HepG2 (cell line): ENCODE data around the gene KCNQ1OT1. TPM values are rescaled to one million over a fixed set of nuclear protein-coding genes. Genes with fewer than 3 reads are reported as not detected.

Experiments used
- CREB1 ChIP-seq, 2 experiments: fragments of 450-650 bp in 1 of 2; IDR thresholded peaks; 2 replicates each; pipeline ENCODE4 v1.6.1; 2016 to 2017; ENCODE audit warnings: control low read depth in 1 of 2, mild to moderate bottlenecking in 1 of 2, missing compliant biosample characterization in 1 of 2, missing genetic modification characterization in 1 of 2
- DMAP1 ChIP-seq: IDR thresholded peaks from 2 replicates; pipeline ENCODE4 v1.6.1; 2016
- FOSL2 ChIP-seq: sonication (generic); formaldehyde crosslinking; IDR thresholded peaks from 2 replicates; pipeline ENCODE4 v1.4.0; 2020; ENCODE audit warnings: missing genetic modification reagents
- JARID2 ChIP-seq: sonication (generic); formaldehyde crosslinking; IDR thresholded peaks from 2 replicates; pipeline ENCODE4 v1.8.1; 2023; ENCODE audit warnings: missing genetic modification reagents, inconsistent platforms; ENCODE audit not compliant: insufficient replicate concordance
- MYNN ChIP-seq: sonication (generic); formaldehyde crosslinking; IDR thresholded peaks from 2 replicates; pipeline ENCODE4 v1.4.0; 2020; ENCODE audit warnings: mild to moderate bottlenecking, low read depth, missing genetic modification reagents
- NR2F1 ChIP-seq, 2 experiments: fragments of 450-650 bp in 1 of 2; formaldehyde crosslinking in 1 of 2; IDR thresholded peaks; 2 replicates each; pipeline versions ENCODE4 v1.5.0 to v1.6.1; 2016 to 2020; ENCODE audit warnings: mild to moderate bottlenecking in 1 of 2, missing compliant biosample characterization in 1 of 2, missing genetic modification reagents in 1 of 2, moderate library complexity in 1 of 2
- PBX2 ChIP-seq: IDR thresholded peaks from 2 replicates; pipeline ENCODE4 v1.6.1; 2016; ENCODE audit warnings: control low read depth
- POLR2A ChIP-seq, 2 experiments: IDR thresholded peaks; 2 replicates each; pipeline ENCODE4 v1.6.1; 2011; ENCODE audit warnings: low read depth in 2 of 2, low read length in 2 of 2, mild to moderate bottlenecking in 1 of 2, moderate library complexity in 1 of 2; ENCODE audit not compliant: insufficient read depth in 1 of 2
- REL ChIP-seq: sonication (generic); formaldehyde crosslinking; conservative IDR thresholded peaks from 2 replicates; pipeline ENCODE4 v1.8.0; 2022; ENCODE audit warnings: mild to moderate bottlenecking, missing genetic modification reagents, moderate library complexity
- REST ChIP-seq, 2 experiments: IDR thresholded peaks; 2 replicates each; pipeline ENCODE4 v1.6.1; 2011 to 2012; ENCODE audit warnings: low read length in 2 of 2, borderline replicate concordance in 1 of 2, low read depth in 1 of 2, mild to moderate bottlenecking in 1 of 2, moderate library complexity in 1 of 2
- SP4 ChIP-seq: sonication (generic); formaldehyde crosslinking; IDR thresholded peaks from 2 replicates; pipeline ENCODE4 v1.8.1; 2023; ENCODE audit warnings: mild to moderate bottlenecking, missing genetic modification reagents
- TBL1XR1 ChIP-seq: fragments of 150-350 bp; IDR thresholded peaks from 2 replicates; pipeline ENCODE4 v1.6.1; 2014; ENCODE audit warnings: borderline replicate concordance, low read length; ENCODE audit not compliant: partially characterized antibody
- TOE1 ChIP-seq: sonication (generic); formaldehyde crosslinking; IDR thresholded peaks from 2 replicates; pipeline ENCODE4 v1.4.0; 2020; ENCODE audit warnings: mild to moderate bottlenecking, missing genetic modification reagents
- ZGPAT ChIP-seq: IDR thresholded peaks from 2 replicates; pipeline ENCODE4 v1.6.1; 2016; ENCODE audit warnings: mild to moderate bottlenecking
- ZNF180 ChIP-seq: sonication (generic); formaldehyde crosslinking; IDR thresholded peaks from 2 replicates; pipeline ENCODE4 v1.4.0; 2020; ENCODE audit warnings: low read depth, missing genetic modification reagents, borderline replicate concordance
- ZNF296 ChIP-seq: sonication (generic); formaldehyde crosslinking; conservative IDR thresholded peaks from 2 replicates; pipeline ENCODE4 v1.5.0; 2020; ENCODE audit warnings: mild to moderate bottlenecking, missing genetic modification reagents
- polyA plus RNA-seq, 8 experiments: library from polyadenylated mRNA; depleted of rRNA in 3 of 8; stranded (reverse) in 7 of 8; unstranded in 1 of 8; fragments of >200 nt; fragmentation: Illumina TruSeq in 4 of 8; extraction: Trizol in 4 of 8; gene quantifications; 2 replicates each; pipeline versions ENCODE4 v1.2.1 to v1.2.3, GENCODE V29; 2011 to 2016; ENCODE audit warnings: low read depth in 4 of 8, missing spikeins in 1 of 8, mixed read lengths in 1 of 8; ENCODE audit not compliant: insufficient read depth in 1 of 8
- total RNA-seq, 5 experiments: library from RNA; depleted of rRNA; stranded (reverse); fragments of >200 nt; fragmentation: Illumina TruSeq; extraction: Trizol; gene quantifications; 2 replicates each; pipeline ENCODE4 v1.2.3, GENCODE V29; 2016; ENCODE audit warnings: low read depth in 1 of 5
- TF ChIP-seq, protein P1 (sequence below): sonication (generic); formaldehyde crosslinking; IDR thresholded peaks from 2 replicates; pipeline ENCODE4 v1.4.0; 2020; ENCODE audit warnings: missing genetic modification reagents
- TF ChIP-seq, protein P2 (sequence below): sonication (generic); formaldehyde crosslinking; conservative IDR thresholded peaks from 2 replicates; pipeline ENCODE4 v1.5.0; 2020; ENCODE audit warnings: missing genetic modification reagents

The KCNQ1OT1 gene
- total and polyA plus RNA-seq, 2 of the 13 experiments (the other 11 are each of a cell fraction or from before 2014, with no cell fraction given): 1.3 to 18.9 TPM

GRCh38 chr11:2730272-2731129 is 30.7 kb upstream of the KCNQ1OT1 start (continued):
- TF ChIP-seq, protein P1, sequence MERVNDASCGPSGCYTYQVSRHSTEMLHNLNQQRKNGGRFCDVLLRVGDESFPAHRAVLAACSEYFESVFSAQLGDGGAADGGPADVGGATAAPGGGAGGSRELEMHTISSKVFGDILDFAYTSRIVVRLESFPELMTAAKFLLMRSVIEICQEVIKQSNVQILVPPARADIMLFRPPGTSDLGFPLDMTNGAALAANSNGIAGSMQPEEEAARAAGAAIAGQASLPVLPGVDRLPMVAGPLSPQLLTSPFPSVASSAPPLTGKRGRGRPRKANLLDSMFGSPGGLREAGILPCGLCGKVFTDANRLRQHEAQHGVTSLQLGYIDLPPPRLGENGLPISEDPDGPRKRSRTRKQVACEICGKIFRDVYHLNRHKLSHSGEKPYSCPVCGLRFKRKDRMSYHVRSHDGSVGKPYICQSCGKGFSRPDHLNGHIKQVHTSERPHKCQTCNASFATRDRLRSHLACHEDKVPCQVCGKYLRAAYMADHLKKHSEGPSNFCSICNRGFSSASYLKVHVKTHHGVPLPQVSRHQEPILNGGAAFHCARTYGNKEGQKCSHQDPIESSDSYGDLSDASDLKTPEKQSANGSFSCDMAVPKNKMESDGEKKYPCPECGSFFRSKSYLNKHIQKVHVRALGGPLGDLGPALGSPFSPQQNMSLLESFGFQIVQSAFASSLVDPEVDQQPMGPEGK (CRISPR knock-in tag): peak; percentile 96
- TF ChIP-seq DMAP1: peak; percentile 50
- TF ChIP-seq CREB1 (IDR thresholded peaks at IDR 0.05): no peak
- no peak for TF ChIP-seq CREB1 (CRISPR knock-in tag; IDR thresholded peaks at IDR 0.05)
- TF ChIP-seq ZNF296: no peak
- TF ChIP-seq ZGPAT (CRISPR knock-in tag): peak; percentile 52; the same call in 1 of the 2 replicates
- TF ChIP-seq JARID2 (CRISPR knock-in tag): no peak
- peak; percentile 23; the same call in 1 of the 2 replicates for TF ChIP-seq TOE1 (CRISPR knock-in tag)
- TF ChIP-seq, protein P2, sequence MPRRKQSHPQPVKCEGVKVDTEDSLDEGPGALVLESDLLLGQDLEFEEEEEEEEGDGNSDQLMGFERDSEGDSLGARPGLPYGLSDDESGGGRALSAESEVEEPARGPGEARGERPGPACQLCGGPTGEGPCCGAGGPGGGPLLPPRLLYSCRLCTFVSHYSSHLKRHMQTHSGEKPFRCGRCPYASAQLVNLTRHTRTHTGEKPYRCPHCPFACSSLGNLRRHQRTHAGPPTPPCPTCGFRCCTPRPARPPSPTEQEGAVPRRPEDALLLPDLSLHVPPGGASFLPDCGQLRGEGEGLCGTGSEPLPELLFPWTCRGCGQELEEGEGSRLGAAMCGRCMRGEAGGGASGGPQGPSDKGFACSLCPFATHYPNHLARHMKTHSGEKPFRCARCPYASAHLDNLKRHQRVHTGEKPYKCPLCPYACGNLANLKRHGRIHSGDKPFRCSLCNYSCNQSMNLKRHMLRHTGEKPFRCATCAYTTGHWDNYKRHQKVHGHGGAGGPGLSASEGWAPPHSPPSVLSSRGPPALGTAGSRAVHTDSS (CRISPR knock-in tag): no peak
- TF ChIP-seq ZNF180 (CRISPR knock-in tag): no peak
- TF ChIP-seq REST (IDR thresholded peaks at IDR 0.05; ENCODE audit: borderline replicate concordance in 1 of 2, low read depth in 1 of 2, low read length in 2 of 2): peak in 1 of 2 experiments; percentile 5; a peak in 2 of 4 replicates
- TF ChIP-seq MYNN (CRISPR knock-in tag): no peak; the same call in 1 of the 2 replicates
- peak in 1 of 2 experiments; percentile 85; a peak in 2 of 4 replicates for TF ChIP-seq POLR2A (IDR thresholded peaks at IDR 0.05; ENCODE audit: insufficient read depth in 1 of 2, low read depth in 2 of 2, low read length in 2 of 2)
- peak; percentile 49 for TF ChIP-seq FOSL2 (CRISPR knock-in tag)
- peak; percentile 36 for TF ChIP-seq TBL1XR1
- TF ChIP-seq REL: no peak
- TF ChIP-seq PBX2 (CRISPR knock-in tag): no peak
- TF ChIP-seq SP4 (CRISPR knock-in tag): peak; percentile 44; the same call in 1 of the 2 replicates
- TF ChIP-seq NR2F1 (CRISPR knock-in tag; IDR thresholded peaks at IDR 0.05): no peak
